ENCODE results near the gene UXS1.

The UXS1 gene

DNA sequence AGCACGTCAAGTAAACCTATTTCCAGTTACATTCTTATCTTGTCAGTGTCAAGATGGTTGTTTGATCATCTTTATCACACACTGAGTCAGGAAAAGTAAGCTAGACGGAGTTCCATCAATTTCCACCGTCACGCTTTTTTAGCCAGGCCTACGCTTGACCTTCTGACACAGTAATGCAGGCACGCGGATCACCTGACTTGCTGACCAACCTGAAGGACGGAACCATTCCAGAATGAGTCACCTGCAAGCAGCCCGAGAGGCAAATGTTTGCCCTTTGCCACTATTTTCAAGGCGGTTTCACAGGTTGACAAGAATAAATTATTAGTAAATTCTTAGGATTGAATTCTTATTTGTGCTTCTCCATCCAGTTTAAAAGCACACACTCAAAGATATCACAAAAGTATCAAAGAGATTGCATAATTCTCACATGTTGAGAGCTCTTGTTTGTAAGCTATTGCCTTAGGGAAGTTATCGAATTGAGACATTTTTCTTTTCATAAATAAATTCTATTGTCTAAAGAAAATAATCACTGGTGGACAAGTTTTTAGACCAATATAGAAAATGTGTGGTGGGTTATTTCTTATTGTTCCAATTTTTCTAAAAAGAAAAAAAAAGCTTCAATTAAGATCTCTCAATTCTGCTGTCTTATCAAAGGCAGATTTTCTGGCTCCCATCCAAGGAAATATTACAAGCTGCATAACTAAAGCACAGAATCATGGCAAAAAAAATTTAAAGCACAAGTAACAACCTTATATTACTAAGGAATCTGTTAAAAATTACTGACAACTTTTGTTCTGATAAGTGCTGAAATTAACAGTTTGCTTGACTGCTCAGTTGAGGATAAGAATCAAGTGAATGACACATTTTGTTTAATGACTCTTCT is 31.9 kb downstream of the UXS1 start:
- DNase-seq: peak in 1 of 56 donors; percentile 5

DNA sequence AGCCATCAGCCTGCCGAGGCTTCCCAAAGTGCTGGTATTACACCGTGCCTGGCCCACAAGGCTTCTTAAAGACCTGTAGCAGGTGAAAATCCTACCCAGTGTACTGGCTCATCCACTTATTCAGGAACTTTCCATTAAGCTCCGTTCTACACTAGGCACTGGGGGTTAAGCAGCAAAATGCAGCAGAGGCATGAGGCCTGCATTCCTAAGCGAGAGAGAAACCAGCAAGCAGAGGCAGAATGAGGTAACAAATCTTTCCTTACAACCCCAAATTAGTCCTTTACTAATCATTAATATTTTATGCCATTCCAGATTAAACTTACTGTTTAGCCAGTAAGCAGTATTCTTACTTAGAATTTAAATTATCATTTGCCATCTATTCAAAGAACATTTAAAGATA is 32.8 kb downstream of the UXS1 start:
- no peak for DNase-seq

DNA sequence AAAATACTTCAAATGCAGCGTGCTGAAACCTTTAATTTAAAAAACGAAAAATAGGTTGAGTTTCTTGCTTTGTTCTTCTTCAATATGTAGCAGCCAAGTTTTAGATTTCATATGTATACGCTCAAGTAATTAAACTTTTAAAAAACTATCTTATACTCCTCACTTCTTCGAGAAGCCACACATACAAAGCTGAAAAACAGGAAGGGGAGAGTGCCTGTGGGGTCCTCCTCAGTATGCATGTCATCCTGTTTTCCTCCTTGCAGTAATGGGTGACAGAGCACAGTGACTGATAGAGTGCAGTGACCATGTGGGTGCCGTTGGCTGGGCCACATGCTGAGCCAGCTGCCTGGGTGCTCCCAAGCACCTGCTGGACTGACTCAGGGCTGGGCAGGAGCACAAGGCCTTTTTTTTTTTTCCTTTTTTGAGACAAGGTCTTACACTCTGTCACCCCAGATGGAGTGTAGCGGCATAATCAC is 33.3 kb downstream of the UXS1 start:
- DNase-seq: no peak

DNA sequence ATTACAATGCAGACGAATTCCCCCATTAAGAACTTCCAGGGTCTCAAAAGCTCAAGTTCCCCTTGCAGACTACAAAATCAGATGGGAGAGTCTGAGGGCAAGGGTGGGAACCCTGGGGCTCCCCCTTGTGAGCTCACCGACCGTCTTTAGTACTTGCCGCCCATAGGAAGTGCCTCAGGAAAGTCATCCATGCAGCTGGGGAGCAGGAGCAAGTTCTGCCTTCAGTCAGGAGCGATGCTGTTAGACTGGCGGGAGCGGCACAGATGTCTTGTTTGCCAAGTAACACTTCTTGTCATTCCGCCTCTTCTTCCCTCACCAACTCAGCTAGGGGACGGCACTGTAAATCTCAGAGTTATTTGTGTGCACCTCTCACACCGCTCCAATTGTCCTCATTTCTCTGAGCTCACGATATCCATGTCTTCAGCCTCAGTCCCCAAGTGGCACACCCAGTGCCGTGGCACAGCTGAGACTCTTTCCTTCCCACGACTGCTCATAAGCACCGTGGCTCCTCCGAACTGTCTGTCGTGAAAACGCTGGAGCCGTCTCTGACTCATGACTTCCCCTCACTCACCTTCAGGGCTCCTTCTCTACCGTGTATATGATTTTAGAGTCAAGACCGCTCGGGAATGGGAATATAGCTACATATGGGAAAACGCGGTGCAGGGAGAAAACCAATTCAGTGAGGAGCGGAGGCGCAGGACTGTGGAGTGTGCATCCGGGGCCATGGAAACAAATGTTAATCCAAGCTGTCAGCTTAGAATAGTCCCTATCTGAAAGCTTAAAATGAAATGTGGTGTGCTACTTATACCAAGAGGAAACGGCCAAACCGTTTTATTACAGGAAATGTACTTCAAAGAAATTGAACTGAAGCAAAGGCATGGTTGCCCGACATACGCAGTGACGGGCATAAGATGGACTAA is 34.0 kb downstream of the UXS1 start:
- DNase-seq: peak in 16 of 56 donors; percentile 3 to 69 (median 35)

DNA sequence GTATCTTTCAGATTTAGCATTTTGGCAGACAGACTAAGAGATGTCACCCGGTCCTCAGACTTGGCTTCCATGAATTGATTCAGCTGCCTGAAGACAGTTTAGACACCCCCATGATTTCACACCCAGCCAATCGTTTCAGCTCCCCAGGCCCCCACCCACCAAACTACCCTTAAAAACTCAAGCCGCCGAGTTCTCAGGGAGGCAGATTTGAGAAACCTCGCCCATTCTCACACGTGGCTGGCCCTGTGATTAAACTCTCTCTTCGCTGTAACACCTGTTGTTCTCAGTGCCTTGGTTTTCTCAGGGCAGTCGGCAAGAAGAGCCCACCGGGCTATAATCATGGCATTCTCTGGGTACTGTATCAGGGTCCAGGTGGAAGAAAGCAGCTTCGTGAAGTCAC is 35.2 kb downstream of the UXS1 start:
- no peak for DNase-seq

DNA sequence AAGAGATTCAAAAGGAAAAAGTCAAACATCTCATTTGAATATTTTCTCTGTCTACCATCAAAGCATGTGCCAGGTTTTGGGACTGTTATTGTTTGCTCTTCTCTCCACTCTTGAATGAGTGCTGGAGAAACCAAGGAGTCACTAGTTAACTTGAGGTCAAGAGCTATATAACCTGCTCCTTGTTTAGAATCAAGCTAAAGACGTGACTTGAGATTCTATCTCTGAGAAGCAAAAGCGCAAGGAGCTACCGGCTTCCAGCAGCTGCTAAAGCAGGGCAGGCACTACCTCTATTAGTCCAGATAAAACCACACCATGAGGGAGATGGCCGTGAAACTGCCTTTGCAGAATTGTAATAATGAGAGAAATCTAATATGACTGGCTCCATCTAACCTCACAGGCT is 36.0 kb downstream of the UXS1 start:
- no peak for DNase-seq

DNA sequence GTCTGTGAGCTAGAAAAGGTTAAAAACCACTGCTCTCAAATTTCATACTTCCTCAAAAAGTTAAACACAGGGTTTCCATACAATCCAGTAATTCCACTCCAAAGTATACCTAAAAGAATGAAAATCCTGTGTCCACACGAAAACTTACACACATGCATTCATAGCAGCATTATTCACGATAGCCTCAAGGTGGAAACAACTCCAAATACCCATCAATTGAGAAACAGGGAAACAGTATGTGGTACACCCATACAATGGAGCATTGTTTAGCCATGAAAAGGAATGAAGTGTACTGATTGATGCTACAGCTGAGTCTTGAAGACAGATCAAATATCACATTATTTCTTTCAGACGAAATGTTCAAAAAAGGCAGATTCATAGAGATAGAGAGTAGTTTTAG is 36.7 kb downstream of the UXS1 start:
- no peak for DNase-seq

DNA sequence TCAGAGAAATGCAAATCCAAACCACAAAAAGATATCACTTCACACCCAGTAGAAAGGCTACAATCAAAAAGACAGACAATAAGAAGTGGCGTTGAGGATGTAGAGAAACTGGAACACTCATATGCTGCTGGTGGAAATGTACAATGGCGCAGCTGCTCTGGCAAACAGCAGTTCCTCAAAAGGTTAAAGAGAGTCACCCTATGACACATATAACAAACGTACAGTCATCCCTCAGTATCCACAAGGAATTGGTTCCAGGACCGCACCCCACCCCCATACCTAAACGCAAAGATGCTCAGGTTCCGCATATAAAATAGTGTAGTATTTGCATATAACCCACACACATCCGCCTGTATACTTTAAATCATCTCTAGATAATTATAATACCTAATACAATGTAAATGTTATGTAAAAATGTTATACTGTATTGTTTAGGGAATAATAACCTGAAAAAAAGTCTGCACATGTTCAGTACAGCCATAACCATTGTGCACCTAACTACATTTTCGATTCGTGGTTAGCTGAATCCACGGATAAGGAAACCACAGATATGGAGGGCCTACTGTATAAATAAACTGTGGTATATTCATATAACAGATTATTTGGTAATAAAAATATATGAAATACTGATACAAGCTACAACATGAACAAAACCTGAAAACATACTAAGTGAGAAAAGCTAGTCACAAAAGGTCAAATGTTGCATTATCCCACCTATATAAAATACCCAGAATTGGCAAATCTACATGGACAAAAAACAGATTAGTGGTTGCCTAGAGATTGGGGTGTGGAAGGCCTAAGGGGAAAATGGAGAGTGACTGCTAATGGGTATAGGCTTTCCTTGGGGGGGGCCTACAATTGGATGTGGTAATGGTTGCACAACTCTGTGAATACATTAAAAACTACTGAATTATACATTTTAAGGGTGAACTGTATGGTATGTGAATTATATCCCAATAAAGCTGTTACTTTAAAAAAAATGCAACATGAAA is 37.5 kb downstream of the UXS1 start:
- no peak for DNase-seq

DNA sequence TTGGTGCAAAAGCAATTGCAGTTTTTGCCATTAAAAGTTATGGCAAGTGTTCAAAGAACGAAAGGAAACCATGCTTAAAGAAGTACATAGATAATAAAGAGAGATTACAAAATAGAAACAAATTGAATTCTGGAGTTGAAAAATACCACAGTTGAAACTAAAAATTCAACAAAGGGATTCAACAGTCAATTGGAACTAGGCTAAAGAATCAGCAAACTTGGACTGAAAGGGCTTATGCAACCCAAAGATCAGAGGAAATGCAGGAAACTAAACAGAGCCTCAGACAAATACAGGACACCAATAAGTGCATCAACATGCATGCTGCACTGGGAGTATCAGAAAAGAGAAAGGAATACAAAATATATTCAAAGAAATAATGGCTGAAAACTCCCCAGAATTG is 40.3 kb downstream of the UXS1 start:
- DNase-seq: no peak

DNA sequence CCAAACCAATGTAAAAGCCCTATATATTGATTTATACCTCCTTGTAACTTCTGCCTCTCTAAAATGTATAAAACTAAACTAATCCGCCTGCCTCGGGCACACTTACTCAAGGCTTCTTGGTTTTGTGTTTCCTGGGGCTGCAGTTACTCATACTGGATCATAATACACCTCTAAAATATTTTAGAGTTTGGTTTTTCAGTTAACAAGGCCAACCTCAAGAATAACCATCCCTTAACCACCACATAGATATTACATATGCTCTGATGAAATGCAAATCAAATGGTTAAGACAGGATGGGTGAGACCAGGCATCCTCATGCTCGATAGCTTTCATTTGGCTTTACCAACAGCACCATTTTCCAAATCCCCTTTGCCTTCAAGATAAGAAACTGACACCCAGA is 46.4 kb downstream of the UXS1 start:
- no peak for DNase-seq

DNA sequence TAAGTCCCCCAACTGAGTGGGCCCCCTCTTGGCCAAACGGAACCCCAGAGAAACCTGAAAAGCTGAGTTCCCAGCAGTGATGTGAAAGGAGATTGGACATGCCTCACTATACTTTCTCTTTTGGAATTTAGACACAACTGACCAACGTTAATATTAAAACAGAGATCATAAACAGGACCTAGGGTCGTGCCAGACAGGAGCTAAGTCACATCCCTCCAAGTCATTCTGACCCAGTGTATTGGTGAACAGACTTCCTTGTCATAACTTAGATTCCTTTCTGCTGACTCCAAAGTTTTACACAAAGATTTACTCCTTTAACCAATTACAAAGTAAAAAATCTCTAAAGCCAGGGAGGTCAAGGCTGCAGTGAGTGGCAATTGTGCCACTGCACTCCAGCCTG is 46.9 kb downstream of the UXS1 start:
- DNase-seq: no peak

DNA sequence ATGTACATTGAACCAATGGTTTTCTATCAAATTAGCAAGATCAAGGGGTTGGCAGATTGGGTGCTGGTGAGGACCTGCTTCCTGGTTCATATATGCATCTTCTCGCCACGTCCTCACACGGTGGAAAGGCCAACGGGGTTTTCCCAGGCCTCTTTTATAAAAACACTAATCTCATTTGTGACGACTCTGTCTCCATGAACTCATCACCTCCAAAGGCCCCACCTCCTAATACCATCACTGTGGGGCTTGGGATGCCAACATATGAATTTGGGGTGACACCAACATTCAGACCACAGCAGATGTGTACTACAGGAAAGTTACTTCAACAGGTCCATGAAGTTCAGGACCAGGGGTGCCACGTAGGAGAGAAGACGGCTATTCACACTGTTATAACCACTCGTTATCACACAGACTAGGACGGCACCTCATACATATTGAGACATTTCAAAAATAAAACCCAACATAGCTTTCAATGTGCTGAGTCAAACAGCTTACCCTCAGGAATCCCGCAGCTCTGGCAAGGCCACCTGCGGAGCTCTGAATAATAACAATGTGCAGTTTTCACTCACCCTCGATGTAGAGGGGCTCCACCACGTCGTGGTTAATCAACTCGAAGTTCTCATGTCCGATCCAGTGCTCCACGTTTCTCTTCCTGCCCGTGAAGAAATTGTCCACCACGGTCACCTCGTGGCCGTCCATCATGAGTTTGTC is 49.3 kb downstream of the UXS1 start:
- DNase-seq: no peak

DNA sequence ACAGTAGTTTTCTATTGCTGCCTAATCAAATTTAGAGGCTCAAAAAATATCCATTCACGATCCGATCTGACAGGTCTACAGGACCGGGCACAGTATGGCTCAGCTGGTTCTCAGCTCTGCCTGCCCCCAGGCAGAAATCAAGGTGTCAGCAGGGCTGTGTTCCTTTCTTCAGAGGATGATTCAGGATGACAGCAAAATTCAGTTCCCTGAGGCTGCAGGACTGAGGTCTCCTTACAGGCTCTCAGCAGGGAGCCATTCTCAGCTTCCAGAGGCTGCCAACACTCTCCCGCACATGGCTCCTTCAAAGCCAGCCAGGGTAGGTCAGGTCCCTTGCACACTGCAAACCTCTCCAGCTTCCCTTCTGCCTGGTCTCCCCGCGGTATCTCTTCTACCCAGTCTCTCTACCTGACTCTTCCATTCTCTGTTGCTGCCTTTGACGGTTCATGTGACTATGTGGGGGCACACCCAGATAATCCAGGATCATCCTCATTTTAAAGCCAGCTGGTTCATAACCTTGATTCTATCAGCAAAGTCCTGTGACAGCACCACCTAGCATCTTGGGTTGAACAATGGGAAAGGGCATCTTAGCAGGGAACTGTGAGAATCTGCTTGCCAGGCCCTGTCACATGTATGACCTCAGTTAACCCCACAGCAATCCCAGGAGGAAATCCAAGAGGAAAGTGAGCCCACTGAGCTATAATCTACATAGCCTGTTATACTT is 50.4 kb downstream of the UXS1 start:
- no peak for DNase-seq

DNA sequence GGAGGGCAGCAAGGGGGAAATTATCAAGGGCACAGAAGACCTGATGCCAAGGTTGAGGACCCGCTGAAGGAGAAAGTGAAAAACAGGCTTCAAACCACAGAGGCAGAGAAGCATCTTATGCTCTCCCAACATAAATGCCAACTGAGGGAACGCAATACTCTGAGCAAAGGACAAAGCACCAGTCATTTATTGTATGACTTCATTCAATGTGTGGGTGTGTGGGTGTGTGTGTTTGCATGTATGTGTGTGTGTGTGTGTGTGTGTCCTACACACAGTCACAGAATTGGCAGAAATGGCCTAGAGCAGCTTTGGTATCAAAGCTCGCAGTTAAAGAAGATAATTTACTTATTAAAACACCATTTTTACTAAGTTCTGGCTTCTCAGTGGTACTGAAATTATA is 51.4 kb downstream of the UXS1 start:
- peak in 1 of 56 donors; percentile 46 for DNase-seq

DNA sequence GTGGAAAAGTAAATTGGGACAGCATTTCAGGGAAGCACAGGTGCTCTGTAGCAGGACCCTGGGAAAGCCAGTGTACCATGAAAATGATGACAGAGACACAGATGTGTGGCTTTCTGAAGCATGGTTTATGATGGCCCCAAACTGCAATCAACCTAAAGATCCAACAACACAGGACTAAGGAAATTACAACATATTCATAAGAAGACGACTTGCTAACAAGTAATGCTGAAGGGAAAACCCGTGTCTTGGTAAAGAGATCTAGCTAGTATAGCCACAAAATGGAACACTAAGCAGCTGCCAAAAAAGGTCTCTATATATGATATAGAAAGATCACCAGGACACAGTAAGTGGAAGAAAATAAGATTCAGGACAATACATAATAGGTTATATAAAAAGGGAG is 53.2 kb downstream of the UXS1 start:
- no peak for DNase-seq

DNA sequence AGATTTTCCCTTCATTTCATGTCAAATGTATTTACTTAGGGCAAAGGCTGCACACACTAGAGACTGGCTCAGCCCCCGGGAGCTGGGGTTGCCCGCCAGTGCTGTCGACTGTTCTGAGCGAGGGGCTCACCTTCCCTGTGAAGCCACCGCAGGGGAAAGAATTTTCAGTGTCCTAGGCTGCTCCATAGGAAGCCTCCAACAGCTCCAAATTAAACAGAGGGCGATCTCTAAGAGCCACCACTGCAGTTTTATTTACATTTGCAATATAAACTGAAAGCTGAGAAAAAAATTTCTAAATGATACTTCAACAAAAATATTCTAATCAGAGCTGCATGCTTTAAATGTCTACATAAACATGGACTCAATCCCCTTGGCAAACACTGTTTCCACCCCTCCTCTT is 54.0 kb downstream of the UXS1 start:
- no peak for DNase-seq

DNA sequence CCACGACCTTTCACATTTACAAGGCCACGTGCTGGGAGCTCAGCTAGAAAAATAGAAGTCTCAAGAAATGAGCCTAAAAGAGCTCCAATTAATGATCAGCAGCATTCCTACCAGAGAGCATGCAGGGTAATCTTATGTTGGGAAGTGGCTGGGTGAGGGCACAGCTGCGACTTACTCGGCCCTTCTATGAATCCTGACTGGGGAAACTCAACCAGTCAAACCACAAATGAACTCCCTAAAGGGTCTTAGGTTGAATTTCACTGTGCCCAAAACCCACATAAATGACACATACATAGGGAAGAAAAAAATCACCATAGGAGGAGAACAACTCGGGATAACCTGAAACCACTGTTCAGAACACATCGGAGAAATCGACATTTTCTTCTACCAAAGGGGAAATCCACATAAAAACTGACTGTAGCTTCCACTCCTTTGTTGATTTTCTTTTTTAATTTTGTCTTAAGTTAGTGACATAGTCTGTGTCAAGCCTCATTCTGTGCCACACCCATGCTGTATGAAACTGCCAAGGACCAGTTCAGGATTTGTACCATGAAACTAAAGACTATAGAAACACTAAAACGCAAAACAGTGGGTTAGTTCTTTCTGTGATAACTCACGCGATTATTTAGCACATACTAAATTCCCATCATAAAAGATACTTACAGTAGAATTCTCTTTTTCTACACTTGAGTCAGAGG is 54.7 kb downstream of the UXS1 start:
- DNase-seq: no peak

DNA sequence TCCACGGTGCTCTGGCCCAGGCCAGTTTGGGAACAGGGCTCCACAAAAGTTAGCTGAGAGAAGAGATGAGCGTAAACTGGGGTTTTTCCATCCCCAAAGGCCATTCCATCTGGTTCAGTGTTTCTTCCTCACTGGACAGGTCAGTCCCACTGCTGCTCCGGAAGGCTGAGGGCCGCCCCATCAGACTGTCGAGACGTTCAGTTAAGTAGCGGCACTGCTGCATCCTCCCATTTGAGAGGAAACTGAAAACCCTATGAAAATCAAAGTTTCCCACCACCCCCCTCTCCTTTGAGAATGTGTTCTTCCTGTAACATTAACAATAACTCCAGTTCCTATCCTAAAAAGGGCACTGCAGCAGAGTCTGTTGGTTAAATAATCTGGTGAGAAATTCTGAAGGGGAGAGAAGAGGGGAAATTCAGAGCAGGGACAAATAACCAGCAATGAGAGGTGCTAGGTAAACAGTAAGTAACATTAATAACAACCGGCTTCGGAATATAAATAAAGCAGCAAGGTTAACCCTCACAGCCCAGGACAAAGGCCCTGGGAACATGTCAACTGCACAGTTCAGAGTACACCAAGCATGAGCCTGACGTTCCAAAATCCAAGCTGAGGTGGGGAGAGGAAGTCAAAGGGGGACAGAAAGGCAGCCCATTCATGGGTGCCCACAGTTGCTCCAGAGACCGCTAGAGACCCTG is 55.4 kb downstream of the UXS1 start:
- DNase-seq: no peak

All from nucleus accumbens (tissue), 56 donors.